GM21825 (cell line): Measurements from ENCODE around the gene CENPF.
"Not testable (repeated sequence)": the region's sequence is repeated elsewhere in the genome, so short reads cannot be mapped to it uniquely, and the experiment has no call there.

Experiments used
- ATAC-seq: cut with Tn5 transposase; IDR thresholded peaks from one replicate; pipeline ENCODE4 v1.9.1; 2021; ENCODE audit warnings: mild to moderate bottlenecking, moderate library complexity; ENCODE audit not compliant: unreplicated experiment

CENPF gene

DNA sequence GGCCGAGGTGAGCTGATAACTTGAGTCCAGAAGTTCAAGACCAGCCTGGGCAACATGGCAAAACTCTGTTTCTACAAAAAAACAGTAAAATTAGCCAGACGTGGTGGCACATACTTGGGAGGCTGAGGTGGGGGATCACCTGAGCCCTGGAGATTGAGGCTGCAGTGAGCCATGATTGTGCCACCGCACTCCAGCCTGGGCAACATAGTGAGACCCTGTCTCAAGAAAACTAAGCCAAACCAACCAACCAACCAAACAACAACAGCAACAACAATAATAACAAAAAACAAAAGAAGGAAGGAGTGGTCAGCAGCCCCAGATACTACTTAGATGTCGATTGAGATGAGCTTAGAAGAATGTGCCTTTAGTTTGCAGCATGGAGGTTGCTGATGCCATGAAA, 47.7 kb downstream of the CENPF start:
- no peak for ATAC-seq

DNA sequence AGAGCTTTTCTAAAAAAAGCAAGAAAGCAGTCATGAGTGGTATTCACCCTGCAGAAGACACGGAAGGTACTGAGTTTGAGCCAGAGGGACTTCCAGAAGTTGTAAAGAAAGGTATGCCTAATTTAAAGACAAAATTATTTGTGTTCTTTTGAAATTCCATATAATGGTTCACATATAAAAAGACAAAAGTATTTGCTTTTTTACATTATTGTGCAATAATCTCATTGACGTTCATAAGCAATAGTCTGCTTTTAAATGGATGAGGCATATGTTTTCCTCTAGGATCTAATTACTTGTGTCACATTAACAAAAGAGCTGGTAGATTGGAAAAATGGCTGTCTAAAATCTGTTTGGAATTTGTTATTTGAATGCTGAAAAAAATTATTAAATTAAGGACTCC, 54.3 kb downstream of the CENPF start:
- ATAC-seq = no peak

DNA sequence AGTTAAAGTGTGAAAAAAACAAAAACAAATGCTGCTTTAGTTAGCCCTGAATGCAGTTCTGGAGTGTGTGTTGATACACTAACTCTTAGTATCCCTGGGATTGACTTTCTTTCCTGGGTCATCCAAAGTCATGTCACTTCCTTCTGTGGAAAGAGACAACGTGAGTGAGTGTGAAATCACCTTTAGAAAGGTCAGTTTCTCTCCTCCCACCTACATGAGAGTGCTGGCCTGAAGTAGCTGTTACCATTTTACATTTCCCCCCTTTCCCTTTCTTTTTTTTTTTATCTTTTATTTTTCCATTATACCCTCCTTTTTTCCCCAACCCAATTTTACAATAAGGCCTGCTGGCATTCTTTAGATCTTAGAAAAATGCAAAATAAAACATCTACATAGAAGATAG, 55.2 kb downstream of the CENPF start:
- ATAC-seq = no peak

DNA sequence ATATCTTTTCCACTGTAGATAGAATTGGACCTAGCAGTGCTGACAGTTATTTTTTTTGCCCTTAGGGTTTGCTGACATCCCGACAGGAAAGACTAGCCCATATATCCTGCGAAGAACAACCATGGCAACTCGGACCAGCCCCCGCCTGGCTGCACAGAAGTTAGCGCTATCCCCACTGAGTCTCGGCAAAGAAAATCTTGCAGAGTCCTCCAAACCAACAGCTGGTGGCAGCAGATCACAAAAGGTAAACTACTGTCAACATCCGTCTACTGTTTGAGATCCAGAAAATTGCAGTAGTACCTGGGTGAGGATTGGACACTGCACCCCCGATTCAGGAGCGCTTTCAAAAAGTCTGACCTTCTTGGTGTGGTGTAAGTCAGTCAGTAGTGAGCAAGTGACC, 55.8 kb downstream of the CENPF start:
- no peak for ATAC-seq

DNA sequence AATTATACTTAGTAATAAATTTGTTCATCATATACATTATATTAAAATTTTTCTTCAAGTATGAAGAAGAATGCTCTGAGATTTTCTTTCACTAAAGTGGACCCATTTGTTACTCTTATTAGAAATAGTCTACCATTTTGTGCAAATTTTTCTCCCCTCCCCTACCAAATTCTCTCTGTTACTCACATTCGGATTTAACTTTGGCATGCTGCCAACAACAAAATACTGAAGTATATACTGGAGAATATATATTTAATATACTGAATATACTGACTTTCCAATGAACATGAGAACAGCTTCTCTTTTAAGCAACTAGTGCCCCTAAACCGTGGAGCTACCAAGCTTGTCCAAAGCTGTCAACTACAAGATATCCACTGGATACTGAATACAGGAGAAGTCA, 57.2 kb downstream of the CENPF start:
- ATAC-seq = no peak

DNA sequence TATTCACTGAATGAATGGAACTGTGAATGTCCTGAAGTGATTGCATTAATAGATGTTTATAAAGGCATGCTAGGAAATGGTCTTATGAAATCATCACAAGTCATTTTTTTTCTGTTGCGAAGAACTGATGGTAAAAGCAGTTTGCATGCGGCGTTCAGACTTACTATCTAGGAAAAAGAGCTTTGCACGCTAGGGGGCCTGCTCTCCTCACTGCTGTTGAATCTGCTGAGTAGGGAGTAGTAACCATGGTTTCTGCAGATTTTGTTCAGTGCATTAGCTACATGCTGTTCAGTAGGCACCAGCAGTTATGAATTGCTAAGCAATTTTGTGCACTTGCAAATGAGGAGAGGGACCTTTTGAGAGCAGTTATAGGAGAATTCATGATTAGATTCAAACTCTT, 57.9 kb downstream of the CENPF start:
- ATAC-seq = no peak

DNA sequence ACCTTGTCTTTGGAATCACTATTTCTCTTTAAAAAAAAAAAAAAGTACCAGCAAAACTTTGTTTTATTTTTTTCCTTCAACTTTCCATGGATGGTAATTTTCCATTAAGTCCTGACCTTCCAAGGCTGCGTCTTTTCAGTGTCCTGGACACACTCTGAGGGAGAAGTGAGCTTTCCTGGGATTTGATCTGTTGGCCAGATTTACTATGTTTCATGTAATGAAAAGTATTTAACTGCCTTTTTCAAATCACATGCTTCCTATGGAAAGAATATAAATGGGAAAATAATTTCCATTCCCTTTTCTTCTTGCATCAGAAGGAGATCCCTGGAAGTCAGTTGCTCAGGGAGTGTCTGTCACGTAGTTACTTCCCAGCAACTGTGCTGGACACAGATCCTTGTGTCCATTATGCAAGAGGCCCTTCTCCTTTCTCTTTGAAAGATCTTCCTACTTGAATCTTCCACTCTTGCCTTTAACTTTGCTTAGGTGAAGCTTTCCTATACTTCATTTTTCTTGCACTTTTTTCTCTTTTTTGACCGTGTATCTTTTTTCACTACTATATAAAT, 59.3 kb downstream of the CENPF start:
- no peak for ATAC-seq

DNA sequence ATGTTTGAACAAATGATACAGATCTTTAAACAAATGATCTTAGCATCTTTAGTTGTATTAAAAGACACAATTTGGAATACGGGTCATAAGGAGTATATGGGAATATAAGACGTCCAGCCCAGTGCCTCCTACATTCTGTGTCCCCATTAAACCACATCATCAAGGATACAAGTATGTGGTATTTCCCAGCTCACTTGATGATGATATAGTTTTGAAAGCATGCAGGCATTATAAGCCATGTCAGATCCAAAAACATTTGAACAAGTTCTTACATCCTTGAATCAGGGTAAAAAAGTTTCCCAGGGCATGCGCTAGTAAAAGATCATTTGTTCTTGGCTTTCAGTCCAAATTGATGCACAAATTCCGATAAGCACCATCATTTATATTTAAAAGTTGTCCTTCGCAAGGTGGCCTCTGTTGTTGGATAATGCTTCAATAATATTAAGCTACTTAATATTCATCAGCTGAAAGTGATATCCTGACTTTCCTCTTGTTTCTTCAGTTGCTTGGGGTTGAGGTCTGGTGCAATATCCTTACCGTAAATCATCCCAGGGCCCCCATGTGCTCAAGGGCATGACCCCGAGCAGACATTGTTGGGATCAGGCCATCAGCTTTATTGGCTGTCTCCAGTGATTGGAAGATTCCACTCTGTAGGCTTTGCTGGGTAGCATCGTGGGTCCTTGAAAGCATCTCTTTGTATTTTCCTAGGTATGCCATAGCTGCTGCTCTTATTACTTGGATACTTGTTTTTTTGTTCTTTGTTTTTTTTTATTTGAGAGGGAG, 61.8 kb downstream of the CENPF start:
- ATAC-seq = no peak

DNA sequence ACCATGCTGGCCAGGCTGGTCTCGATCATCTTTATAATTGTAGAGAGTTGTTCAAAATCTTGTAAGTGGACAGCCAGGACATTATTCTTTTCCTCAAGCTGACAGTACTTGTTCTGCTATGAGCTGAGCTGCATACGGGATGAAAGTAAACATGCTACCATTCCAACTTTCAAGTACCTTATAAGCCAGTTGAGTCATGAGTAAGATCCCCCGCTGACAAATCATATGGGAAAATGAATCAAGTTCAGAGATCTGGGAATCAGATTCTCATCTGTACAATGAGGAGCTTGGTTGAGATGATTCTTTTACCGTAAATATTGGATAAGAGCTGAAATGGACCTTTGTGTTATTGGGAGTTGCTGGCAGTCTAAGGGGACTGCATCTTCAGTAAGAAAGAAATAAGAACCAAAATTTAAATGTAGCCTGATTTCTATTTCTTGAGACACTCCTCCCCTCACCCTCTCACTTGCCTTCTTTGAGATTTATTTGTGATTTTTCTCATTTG, 62.7 kb downstream of the CENPF start:
- no peak for ATAC-seq

DNA sequence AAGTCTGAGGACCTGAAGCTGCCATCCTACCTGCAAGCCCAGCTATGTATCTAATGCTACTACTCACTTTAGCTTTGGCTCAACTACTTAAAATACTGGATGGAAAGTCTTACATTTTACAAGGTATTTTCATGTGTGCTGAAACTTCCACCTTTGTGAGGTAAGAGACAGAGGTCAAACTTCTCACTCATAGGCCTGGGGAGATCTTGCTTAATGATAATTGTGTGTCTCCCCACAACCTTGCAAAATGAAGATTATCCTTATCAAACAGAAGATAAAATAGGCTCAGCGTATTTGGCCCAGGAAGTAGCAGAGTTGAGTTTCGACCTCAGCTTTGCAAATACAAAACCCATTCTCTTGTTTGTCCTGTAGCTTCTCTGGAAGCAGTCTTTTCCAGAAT, 63.7 kb downstream of the CENPF start:
- ATAC-seq = no peak

DNA sequence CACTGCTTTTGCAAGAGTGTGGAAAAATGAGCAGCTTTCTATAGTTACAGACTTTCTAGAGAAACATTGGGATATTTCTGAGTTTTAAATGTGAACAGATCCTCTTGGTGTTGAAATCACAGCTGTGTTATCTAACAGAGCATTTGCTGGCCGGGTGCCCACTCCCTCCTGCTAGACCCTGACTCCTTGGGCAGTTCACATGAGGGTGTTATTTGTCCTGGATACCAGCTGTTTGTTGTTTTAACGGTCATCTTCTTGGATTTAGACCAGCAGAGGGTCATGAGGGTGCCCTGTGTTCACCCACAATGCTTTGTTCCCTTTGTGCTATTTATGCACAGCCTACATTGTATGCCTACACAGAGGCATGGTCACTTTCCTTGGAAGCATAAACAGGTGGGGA, 67.1 kb downstream of the CENPF start:
- no peak for ATAC-seq

DNA sequence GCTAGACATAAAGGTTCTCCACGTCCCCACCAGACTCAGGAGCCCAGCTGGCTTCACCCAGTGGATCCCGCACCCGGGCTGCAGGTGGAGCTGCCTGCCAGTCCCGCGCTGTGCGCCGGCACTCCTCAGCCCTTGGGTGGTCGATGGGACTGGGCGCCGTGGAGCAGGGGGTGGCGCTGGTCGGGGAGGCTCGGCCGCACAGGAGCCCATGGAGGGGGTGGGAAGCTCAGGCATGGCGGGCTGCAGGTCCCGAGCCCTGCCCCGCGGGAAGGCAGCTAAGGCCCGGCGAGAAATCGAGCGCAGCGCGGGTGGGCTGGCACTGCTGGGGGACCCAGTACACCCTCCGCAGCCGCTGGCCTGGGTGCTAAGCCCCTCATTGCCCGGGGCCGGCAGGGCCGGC, 70.0 kb downstream of the CENPF start:
- not testable (repeated sequence) for ATAC-seq

DNA sequence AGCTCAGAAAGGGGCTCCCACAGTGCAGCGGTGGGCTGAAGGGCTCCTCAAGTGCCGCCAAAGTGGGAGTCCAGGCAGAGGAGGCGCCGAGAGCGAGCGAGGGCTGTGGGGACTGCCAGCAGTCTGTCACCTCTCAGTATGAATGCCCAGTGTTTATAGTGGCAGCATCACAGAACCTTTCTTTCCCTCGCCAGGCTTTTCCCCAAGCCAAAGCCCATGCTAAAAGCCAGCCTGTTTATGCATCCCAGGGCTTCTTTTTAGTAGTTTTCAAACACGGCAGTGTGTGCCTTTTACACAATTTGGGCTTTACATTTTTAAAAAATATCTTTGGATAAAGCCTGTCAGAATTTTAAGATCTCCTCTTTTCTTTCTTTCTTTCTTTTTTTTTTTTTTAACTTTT, 70.6 kb downstream of the CENPF start:
- no peak for ATAC-seq

DNA sequence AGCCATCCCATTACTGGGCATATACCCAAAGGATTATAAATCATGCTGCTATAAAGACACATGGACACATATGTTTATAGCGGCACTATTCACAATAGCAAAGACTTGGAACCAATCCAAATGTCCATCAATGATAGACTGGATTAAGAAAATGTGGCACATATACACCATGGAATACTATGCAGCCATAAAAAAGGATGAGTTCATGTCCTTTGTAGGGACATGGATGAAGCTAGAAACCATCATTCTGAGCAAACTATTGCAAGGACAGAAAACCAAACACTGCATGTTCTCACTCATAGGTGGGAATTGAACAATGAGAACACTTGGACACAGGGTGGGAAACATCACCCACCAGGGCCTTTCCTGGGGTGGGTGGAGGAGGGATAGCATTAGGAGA, 72.5 kb downstream of the CENPF start:
- not testable (repeated sequence) for ATAC-seq

DNA sequence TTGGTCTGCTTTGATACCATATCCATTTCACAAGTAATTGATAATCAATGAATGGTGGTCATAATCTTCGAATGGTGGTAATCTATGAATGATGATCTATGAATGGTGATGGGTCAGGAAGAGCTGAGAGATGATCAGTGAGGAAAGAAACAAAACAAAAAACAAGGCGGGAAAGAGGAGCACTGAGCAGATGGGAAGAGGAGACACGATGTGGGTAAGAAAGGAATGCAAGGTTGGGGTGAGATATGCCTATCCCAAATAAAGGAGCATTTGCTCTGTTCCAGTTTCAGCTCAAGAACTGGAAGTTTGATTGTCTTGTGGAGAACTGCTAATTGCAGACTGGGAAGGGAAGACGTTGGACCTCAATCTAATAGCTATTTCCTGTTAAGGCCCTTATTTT, 73.8 kb downstream of the CENPF start:
- no peak for ATAC-seq

DNA sequence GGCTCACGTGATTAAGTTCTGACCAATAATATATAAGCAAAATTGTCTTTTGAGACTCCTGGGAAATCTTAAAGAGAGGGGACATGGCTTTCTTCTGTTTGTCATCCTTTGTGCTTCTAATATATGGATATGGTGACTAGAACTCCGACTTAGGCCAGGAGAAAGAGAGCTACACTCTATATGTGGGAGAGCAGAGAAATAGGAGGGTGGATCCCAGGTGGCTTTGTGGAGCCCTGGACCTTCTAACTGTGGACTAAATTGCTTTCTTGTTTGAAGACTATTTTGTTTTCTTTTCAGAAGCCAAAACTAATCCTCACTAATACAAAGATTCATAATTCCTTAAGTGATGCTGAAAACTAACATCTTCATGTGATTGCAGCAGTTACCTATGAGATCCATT, 75.0 kb downstream of the CENPF start:
- ATAC-seq = no peak

DNA sequence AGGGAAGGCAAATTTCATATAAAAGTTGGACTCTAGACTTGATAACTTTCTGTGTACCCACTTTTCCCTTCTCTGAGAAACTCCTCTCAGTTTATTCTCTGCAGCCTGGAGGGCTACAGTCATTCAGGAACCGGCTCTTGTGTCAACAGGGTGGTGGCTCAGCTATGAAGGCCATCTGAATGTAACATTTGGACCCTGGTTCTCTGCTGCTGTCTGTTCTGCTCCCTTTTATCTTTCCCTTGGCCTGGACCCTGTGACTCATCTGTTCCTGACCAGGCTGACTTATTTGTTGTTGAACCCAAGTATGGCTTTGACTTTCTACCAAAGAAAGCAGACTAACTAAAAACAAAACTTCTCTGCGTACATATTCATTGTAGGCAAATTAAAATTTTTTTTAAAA, 75.4 kb downstream of the CENPF start:
- no peak for ATAC-seq

DNA sequence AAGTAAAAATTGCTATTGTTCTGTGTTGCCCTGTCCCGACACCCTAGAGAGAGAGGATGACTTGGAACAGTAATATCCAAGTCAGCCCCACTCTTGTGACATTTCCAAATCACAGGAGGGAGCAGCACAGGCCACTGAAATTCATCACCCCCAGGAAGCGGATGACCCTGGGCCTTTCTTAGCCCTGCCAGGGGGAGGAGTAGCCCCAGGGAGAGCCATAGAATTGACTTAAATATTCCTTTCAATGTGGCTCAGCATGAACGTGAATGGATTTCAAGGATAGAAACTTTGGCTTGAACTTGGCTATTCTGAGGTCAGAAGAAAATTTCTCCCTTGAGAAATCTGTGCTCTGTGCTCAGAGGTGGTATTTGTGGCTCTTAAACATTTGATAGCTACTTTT, 80.6 kb downstream of the CENPF start:
- no peak for ATAC-seq

DNA sequence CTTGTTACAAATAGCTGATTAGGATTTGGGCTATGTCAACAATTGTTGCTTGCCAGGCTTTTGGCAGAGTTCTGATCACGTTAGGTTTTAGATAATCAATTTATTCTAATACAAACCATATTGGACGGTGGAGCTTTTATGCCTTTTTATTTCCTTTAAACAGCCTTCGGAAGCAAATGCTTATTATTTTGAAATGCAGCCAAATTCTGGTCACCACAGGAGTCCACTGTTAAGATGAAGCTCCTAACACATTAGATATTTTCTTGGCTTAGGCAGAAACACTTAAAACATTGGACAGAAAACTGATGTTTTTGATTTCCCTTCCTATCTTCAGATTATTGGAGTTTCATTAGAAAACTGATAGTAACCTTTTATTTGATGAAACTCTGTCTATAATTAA, 82.9 kb downstream of the CENPF start:
- ATAC-seq = no peak

DNA sequence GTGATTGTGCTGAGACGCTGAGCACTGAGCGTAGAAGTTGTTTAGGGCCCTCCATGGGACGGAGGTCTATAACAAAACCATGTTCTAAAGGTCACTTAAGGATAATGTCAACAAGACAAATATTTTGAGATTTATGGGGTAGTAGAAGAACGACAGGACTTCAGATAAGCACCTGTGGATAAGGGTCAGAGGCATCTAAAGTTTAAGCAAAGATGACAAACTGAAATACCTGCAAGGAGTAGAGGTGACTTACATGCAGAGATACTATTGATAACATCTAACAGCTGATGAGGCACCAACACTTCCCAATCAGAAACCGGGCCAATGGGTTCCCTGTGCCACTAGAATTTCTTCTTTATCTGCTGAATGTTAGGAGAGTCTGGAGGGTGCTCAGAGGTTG, 83.5 kb downstream of the CENPF start:
- no peak for ATAC-seq

DNA sequence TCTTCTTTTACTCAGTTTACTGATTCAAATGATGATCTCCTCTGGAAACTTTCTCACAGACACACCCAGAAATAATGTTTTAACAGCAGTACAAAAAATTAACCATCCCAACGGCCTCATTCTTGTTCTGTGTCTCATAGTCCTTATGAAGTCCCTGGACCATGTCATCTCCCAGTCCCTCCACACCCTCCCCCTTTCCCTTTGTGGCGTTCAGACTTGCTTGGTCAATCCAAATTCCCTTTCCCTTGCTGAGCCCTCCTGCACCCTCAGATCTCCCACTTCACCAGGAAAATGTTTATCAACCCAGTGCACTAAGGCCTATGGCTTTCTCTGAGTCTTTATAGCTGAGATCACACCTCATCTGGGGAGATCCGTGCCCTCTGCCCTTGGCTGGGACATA, 85.9 kb downstream of the CENPF start:
- ATAC-seq = no peak

DNA sequence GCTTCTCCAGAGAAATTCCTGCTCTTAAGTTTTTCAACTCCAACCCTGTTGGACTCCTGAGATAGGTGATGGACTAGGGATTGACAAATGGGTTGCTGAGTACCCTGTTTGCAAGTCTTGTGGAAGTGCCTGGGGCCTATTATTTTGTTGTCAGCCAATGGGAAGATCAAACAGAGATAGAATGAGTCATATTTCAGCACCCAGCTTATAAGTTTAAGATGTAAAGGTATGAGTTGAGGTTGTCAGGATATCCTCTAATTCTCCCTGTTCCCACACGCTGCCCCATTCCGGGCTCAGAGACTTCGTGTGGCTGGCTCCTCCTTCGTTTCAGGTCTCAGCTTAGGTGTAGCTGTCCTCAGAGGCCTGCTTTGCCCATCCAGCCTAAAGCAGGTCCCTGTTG, 91.8 kb downstream of the CENPF start:
- ATAC-seq = no peak

DNA sequence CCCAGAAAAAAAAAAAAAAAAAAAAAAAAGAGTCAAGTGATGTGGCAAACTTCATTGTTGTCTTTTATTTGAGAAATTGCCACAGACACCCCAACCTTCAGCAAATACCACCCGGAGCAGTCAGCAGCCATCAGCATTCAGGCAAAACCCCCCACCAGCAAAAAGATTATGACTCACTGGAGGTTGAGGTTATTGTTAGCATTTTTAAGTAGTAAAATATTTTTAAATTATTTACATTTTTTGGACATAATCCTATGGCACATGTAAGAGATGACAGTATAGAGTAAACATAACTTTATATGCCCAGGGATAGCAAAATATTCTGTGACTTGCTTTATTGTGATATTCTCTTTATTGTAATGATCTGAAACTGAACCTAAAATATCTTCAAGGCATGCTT, 95.6 kb downstream of the CENPF start:
- ATAC-seq = no peak
